ENCODE results near the gene UPK1A.

- TF ChIP-seq EP300 (IDR thresholded peaks at IDR 0.05) (no peak), CTCF (IDR thresholded peaks at IDR 0.05) (no peak), POLR2A (IDR thresholded peaks at IDR 0.05) (no peak), POLR2AphosphoS5 (IDR thresholded peaks at IDR 0.05) (no peak)
Measured at GRCh38 chr19:35692010-35692409, 25.7 kb downstream of the UPK1A start.

All from suprapubic skin (tissue), 4 donors.